DOHH2 (cell line): ENCODE data around the gene LDLRAD1.

Experiments used
- H3F3A ChIP-seq: fragments of 200-600 bp; sonication (generic), shearing (Covaris generic); 2 replicates; pipeline ENCODE4 v1.6.0; 2016; ENCODE audit warnings: antibody characterized with exemption, mild to moderate bottlenecking; ENCODE audit not compliant: control insufficient read depth, insufficient read depth
- H3K27ac ChIP-seq: fragments of 200-600 bp; sonication (generic); 2 replicates; pipeline ENCODE4 v1.5.1; 2014; ENCODE audit warnings: low read depth, mild to moderate bottlenecking, low read length, moderate library complexity
- H3K27me3 ChIP-seq: fragments of 200-600 bp; sonication (generic); 2 replicates; pipeline ENCODE4 v1.6.1; 2014; ENCODE audit warnings: mild to moderate bottlenecking, low read length, mixed read lengths; ENCODE audit not compliant: control insufficient read depth
- H3K36me3 ChIP-seq: fragments of 200-600 bp; sonication (generic); 2 replicates; pipeline ENCODE4 v1.6.1; 2014; ENCODE audit warnings: mild to moderate bottlenecking, low read length, moderate library complexity, mixed read lengths; ENCODE audit not compliant: control insufficient read depth
- H3K4me1 ChIP-seq: fragments of 200-600 bp; sonication (generic); 2 replicates; pipeline ENCODE4 v1.6.1; 2014; ENCODE audit warnings: mild to moderate bottlenecking, low read length, mixed read lengths; ENCODE audit not compliant: control insufficient read depth
- H3K4me2 ChIP-seq: fragments of 200-600 bp; sonication (generic); 2 replicates; pipeline ENCODE4 v1.6.0; 2014; ENCODE audit warnings: mild to moderate bottlenecking, low read length, moderate library complexity
- H3K4me3 ChIP-seq: fragments of 200-600 bp; sonication (generic); 2 replicates; pipeline ENCODE4 v1.5.1; 2014; ENCODE audit warnings: mild to moderate bottlenecking, low read length, mixed read lengths
- H3K79me2 ChIP-seq: fragments of 200-600 bp; sonication (generic); 2 replicates; pipeline ENCODE4 v1.6.1; 2014; ENCODE audit warnings: mild to moderate bottlenecking, low read length, mixed read lengths; ENCODE audit not compliant: control insufficient read depth
- H3K9me2 ChIP-seq: fragments of 200-600 bp; sonication (generic); replicated peaks from 2 replicates; pipeline ENCODE4 v1.6.1; 2014; ENCODE audit warnings: mild to moderate bottlenecking, low read length, mixed read lengths; ENCODE audit not compliant: control insufficient read depth
- H3K9me3 ChIP-seq: fragments of 200-600 bp; sonication (generic); 2 replicates; pipeline ENCODE4 v1.6.1; 2014; ENCODE audit warnings: antibody characterized with exemption, low read length, mixed read lengths; ENCODE audit not compliant: control insufficient read depth, insufficient read depth
- H4K20me1 ChIP-seq: fragments of 200-600 bp; sonication (generic); 2 replicates; pipeline ENCODE4 v1.6.0; 2014; ENCODE audit warnings: low read depth, mild to moderate bottlenecking, antibody characterized with exemption, low read length, moderate library complexity; ENCODE audit not compliant: control insufficient read depth, insufficient read depth
- CTCF ChIP-seq: fragments of 200-600 bp; sonication (generic); IDR thresholded peaks from one replicate; pipeline ENCODE4 v1.5.1; 2014; ENCODE audit warnings: antibody characterized with exemption, mild to moderate bottlenecking, low read depth, low read length; ENCODE audit not compliant: poor library complexity, severe bottlenecking
- EZH2phosphoT487 ChIP-seq: fragments of 200-600 bp; sonication (generic); IDR thresholded peaks from 2 replicates; pipeline ENCODE4 v1.6.1; 2017; ENCODE audit warnings: borderline replicate concordance, mild to moderate bottlenecking, antibody characterized with exemption, low read length, moderate library complexity, mixed read lengths

The LDLRAD1 gene

GRCh38 chr1:54003249-54003646 lies 14.7 kb downstream of the LDLRAD1 start:
- Histone ChIP-seq H3K79me2 (no peaks in the 10 kb centered on the region), H3K27me3 (no peaks in the 10 kb centered on the region), H3K4me1 (no peaks in the 10 kb centered on the region), H3F3A (no peaks in the 10 kb centered on the region), H3K4me3 (no peak overlapping the region), H4K20me1 (no peaks in the 10 kb centered on the region), H3K9me3 (no peaks in the 10 kb centered on the region), H3K36me3 (no peaks in the 10 kb centered on the region), H3K4me2 (no peak overlapping the region), H3K9me2 (no peaks in the 10 kb centered on the region), H3K27ac (no peak overlapping the region)
- TF ChIP-seq EZH2phosphoT487 (no peak), CTCF (no peak)

DNA sequence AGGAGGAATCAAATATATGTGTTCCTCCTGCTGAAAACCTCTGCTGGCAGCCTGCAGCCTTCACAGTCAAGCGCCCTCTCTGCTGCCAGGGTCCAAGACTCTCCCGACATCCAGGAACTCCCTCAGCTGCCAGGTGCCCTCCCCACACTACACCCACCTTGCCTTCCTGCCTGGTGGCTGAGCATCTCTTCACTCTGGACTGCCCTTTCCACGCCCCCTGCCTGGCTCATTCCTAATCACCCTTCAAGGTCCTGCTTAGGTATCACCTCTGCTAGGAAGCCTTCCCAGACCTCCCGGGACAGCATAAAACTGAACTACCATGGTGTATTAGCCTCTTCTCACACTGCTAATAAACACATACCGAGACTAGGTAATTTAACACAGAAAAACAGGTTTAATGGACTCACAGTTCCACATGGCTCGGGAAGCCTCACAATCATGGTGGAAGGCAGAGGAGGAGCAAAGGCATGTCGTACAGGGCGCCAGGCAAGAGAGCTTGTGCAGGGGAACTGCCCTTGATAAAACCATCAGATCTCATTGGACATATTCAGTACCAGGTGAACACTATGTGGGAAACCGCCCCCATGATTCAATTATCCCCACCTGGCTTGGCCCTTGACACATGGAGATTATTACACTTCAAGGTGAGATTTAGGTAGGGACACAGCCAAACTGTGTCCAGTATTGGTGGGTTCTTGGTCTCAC lies 15.3 kb downstream of the LDLRAD1 start:
- no peaks in the 10 kb centered on the region for H3K4me1 ChIP-seq
- no peaks in the 10 kb centered on the region for H3K27me3 ChIP-seq
- no peaks in the 10 kb centered on the region for H3F3A ChIP-seq
- H3K9me2 ChIP-seq = no peaks in the 10 kb centered on the region
- H3K9me3 ChIP-seq = no peaks in the 10 kb centered on the region
- no peaks in the 10 kb centered on the region for H4K20me1 ChIP-seq
- no peak for TF ChIP-seq EZH2phosphoT487
- TF ChIP-seq CTCF = no peak
- no peak overlapping the region for H3K4me2 ChIP-seq
- no peaks in the 10 kb centered on the region for H3K79me2 ChIP-seq
- H3K27ac ChIP-seq = no peak overlapping the region
- no peaks in the 10 kb centered on the region for H3K36me3 ChIP-seq
- H3K4me3 ChIP-seq = no peak overlapping the region

GRCh38 chr1:54001591-54001990 lies 16.4 kb downstream of the LDLRAD1 start:
- H3K4me1 ChIP-seq = no peaks in the 10 kb centered on the region
- H3F3A ChIP-seq = no peaks in the 10 kb centered on the region
- H3K9me2 ChIP-seq = no peaks in the 10 kb centered on the region
- no peaks in the 10 kb centered on the region for H4K20me1 ChIP-seq
- no peaks in the 10 kb centered on the region for H3K9me3 ChIP-seq
- H3K27me3 ChIP-seq = no peaks in the 10 kb centered on the region
- no peak for TF ChIP-seq EZH2phosphoT487
- TF ChIP-seq CTCF = no peak
- H3K79me2 ChIP-seq = no peaks in the 10 kb centered on the region
- no peak overlapping the region for H3K4me2 ChIP-seq
- no peaks in the 10 kb centered on the region for H3K36me3 ChIP-seq
- H3K4me3 ChIP-seq = no peak overlapping the region
- H3K27ac ChIP-seq = no peak overlapping the region
